Stimulated activated CD8-positive, alpha-beta memory T cell treated with anti-CD3 and anti-CD28 coated beads, Interleukin-4, amount 100 ng/mL, for 4 hours (primary cell): ENCODE results near the gene PRAMEF20.
"Not testable (repeated sequence)": the region's sequence is repeated elsewhere in the genome, so short reads cannot be mapped to it uniquely, and the experiment has no call there.

ENCODE experiments used
- DNase-seq, 2 donors: peaks; one replicate each; pipeline ENCODE4 v3.0.0-alpha.2; 2020; ENCODE audit warnings: low read depth in 2 of 2, low spot score in 1 of 2

PRAMEF20 gene

GRCh38 chr1:13410150-13410549 lies at the start of gene PRAMEF20:
TSS of gene PRAMEF20 (plus strand) at chr1:13410450. CDS start at chr1:13416355, 5,905 bp downstream.
- not testable (repeated sequence) for DNase-seq

GRCh38 chr1:13362364-13362763 lies 47.9 kb upstream of the PRAMEF20 start:
- not testable (repeated sequence) for DNase-seq

- not testable (repeated sequence) for DNase-seq
Observed at GRCh38 chr1:13364928-13365327, 45.3 kb upstream of the PRAMEF20 start.

GRCh38 chr1:13366536-13366935 lies 43.7 kb upstream of the PRAMEF20 start:
- not testable (repeated sequence) for DNase-seq

GRCh38 chr1:13368544-13368943 lies 41.7 kb upstream of the PRAMEF20 start:
- not testable (repeated sequence) for DNase-seq

- not testable (repeated sequence) for DNase-seq
Observed at GRCh38 chr1:13378983-13379382, 31.3 kb upstream of the PRAMEF20 start.

- DNase-seq, result not testable (repeated sequence)
Observed at GRCh38 chr1:13380380-13380779, 29.9 kb upstream of the PRAMEF20 start.

GRCh38 chr1:13389332-13389731 lies 20.9 kb upstream of the PRAMEF20 start, which contains the start of gene PRAMEF17:
TSS of gene PRAMEF17 (plus strand) at chr1:13389632. CDS start at chr1:13389658, 26 bp downstream.
- not testable (repeated sequence) for DNase-seq

GRCh38 chr1:13393004-13393403 lies 17.2 kb upstream of the PRAMEF20 start:
- not testable (repeated sequence) for DNase-seq

GRCh38 chr1:13394761-13395160 lies 15.5 kb upstream of the PRAMEF20 start:
- DNase-seq, result not testable (repeated sequence)

- DNase-seq, result not testable (repeated sequence)
Observed at GRCh38 chr1:13395311-13395710, 14.9 kb upstream of the PRAMEF20 start.

- no peak for DNase-seq
Observed at GRCh38 chr1:13407811-13408210, 2.4 kb upstream of the PRAMEF20 start.

- DNase-seq, result no peak
Observed at GRCh38 chr1:13430495-13430894, 20.2 kb downstream of the PRAMEF20 start.

GRCh38 chr1:13432251-13432650 lies 22.0 kb downstream of the PRAMEF20 start:
- DNase-seq, result no peak

GRCh38 chr1:13433694-13434358 lies 23.6 kb downstream of the PRAMEF20 start:
- not testable (repeated sequence) for DNase-seq

GRCh38 chr1:13435458-13435857 lies 25.2 kb downstream of the PRAMEF20 start:
- DNase-seq, result no peak

- not testable (repeated sequence) for DNase-seq
Observed at GRCh38 chr1:13439104-13439783, 29.0 kb downstream of the PRAMEF20 start.

- no peak for DNase-seq
Observed at GRCh38 chr1:13443335-13443979, 33.2 kb downstream of the PRAMEF20 start.

GRCh38 chr1:13450204-13450603 lies 40.0 kb downstream of the PRAMEF20 start:
- no peak for DNase-seq

GRCh38 chr1:13451399-13451965 lies 41.2 kb downstream of the PRAMEF20 start:
- DNase-seq, result no peak

- no peak for DNase-seq
Observed at GRCh38 chr1:13456904-13457532, 46.8 kb downstream of the PRAMEF20 start.
